ENCODE data around the gene SEC24A. TPM values are rescaled to one million over a fixed set of nuclear protein-coding genes. Genes with fewer than 3 reads are reported as not detected.

The SEC24A gene
- polyA plus RNA-seq, 1 of the 3 experiments (the other 2 are of a cell fraction): 7.4 TPM

DNA sequence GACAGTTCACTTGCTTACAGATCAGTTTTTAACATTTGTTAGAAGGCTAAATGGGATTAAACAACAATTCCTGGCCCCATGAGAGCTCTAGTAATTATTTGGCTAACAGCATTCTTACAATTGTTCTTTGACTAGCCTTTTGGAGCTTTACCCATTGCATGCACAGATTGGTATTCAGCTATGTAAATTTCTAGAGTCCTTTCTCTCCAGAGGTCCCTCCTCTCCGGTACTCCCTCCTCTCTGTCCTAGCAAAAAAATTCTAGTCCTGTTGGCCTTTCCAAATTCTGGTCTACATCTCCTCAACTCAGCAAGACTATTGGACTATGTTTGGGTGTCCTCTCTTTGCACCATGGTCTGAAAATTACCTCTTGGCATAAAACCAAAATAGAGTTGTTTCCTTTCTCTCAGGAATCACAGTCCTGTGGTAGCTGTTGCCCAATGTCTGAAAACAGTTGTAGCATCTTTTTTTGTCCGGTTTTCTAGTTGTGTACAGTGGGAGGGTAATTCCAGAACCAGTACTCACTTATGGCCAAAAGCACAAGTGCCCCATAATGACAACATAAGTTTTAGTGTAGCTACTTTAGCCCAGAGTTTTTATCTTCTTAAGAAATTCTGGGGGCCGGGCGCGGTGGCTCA, 34.0 kb upstream of the SEC24A start:
- ChIA-PET POLR2A (interaction anchor here (0.6 kb wide), 1 partner anchor 80 kb away, joined by 3 read pairs; no protein-coding TSS in a partner anchor), CTCF (no interaction called here)
- Histone ChIP-seq H3K9me3 (no peaks in the 10 kb centered on the region), H3K79me2 (ENCODE audit: insufficient read depth) (no peaks in the 10 kb centered on the region), H3K9me2 (no peaks in the 10 kb centered on the region), H4K20me1 (ENCODE audit: insufficient read depth) (no peaks in the 10 kb centered on the region), H3K4me1 (ENCODE audit: control insufficient read depth in 1 of 2, insufficient read depth in 2 of 2, low read depth in 1 of 2, low read length in 1 of 2) (no peaks in the 10 kb centered on the region), H3K9ac (no peak overlapping the region), H3K4me3 (ENCODE audit: low read depth in 2 of 2, low read length in 1 of 2) (no peak overlapping the region), H3F3A (replicated peaks; ENCODE audit: insufficient read depth) (no peaks in the 10 kb centered on the region), H3K27me3 (ENCODE audit: insufficient read depth) (no peaks in the 10 kb centered on the region), H3K27ac (ENCODE audit: low read depth in 2 of 2, low read length in 1 of 2) (no peak overlapping the region), H3K36me3 (replicated peaks in 1 of 2; ENCODE audit: control insufficient read depth in 1 of 2, insufficient read depth in 2 of 2, low read length in 1 of 2) (peaks cover 21 to 65% of the 10 kb centered on the region in 2 experiments), H3K4me2 (no peak overlapping the region), H2AFZ (ENCODE audit: low read depth) (no peak overlapping the region)
- WGBS (ENCODE audit: low lambda C conversion rate): 100% methylated on average over 5 of the region's 5 CpGs
- TF ChIP-seq FOXM1 (IDR thresholded peaks at IDR 0.05; ENCODE audit: low read depth) (no peak), GABPA (IDR thresholded peaks at IDR 0.05; ENCODE audit: low read depth) (no peak), NRF1 (IDR thresholded peaks at IDR 0.05; ENCODE audit: low read depth, low read length) (no peak), SIN3A (IDR thresholded peaks at IDR 0.05; ENCODE audit: borderline replicate concordance, low read depth, low read length) (no peak), MEF2A (IDR thresholded peaks at IDR 0.05; ENCODE audit: borderline replicate concordance, low read depth) (no peak), SMC3 (IDR thresholded peaks at IDR 0.05; ENCODE audit: low read depth, low read length) (no peak), TAF1 (IDR thresholded peaks at IDR 0.05; ENCODE audit: borderline replicate concordance, low read depth, low read length) (no peak), EZH2phosphoT487 (IDR thresholded peaks at IDR 0.05; ENCODE audit: borderline replicate concordance, low read depth) (no peak), GATA2 (CRISPR knock-in tag; IDR thresholded peaks at IDR 0.05) (no peak), FOXJ3 (CRISPR knock-in tag; IDR thresholded peaks at IDR 0.05) (no peak), TCF12 (IDR thresholded peaks at IDR 0.05) (no peak)
- TF ChIP-seq, protein P1, sequence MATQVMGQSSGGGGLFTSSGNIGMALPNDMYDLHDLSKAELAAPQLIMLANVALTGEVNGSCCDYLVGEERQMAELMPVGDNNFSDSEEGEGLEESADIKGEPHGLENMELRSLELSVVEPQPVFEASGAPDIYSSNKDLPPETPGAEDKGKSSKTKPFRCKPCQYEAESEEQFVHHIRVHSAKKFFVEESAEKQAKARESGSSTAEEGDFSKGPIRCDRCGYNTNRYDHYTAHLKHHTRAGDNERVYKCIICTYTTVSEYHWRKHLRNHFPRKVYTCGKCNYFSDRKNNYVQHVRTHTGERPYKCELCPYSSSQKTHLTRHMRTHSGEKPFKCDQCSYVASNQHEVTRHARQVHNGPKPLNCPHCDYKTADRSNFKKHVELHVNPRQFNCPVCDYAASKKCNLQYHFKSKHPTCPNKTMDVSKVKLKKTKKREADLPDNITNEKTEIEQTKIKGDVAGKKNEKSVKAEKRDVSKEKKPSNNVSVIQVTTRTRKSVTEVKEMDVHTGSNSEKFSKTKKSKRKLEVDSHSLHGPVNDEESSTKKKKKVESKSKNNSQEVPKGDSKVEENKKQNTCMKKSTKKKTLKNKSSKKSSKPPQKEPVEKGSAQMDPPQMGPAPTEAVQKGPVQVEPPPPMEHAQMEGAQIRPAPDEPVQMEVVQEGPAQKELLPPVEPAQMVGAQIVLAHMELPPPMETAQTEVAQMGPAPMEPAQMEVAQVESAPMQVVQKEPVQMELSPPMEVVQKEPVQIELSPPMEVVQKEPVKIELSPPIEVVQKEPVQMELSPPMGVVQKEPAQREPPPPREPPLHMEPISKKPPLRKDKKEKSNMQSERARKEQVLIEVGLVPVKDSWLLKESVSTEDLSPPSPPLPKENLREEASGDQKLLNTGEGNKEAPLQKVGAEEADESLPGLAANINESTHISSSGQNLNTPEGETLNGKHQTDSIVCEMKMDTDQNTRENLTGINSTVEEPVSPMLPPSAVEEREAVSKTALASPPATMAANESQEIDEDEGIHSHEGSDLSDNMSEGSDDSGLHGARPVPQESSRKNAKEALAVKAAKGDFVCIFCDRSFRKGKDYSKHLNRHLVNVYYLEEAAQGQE (IDR thresholded peaks at IDR 0.05; ENCODE audit: low read depth, low read length): no peak
- TF ChIP-seq, protein P2, sequence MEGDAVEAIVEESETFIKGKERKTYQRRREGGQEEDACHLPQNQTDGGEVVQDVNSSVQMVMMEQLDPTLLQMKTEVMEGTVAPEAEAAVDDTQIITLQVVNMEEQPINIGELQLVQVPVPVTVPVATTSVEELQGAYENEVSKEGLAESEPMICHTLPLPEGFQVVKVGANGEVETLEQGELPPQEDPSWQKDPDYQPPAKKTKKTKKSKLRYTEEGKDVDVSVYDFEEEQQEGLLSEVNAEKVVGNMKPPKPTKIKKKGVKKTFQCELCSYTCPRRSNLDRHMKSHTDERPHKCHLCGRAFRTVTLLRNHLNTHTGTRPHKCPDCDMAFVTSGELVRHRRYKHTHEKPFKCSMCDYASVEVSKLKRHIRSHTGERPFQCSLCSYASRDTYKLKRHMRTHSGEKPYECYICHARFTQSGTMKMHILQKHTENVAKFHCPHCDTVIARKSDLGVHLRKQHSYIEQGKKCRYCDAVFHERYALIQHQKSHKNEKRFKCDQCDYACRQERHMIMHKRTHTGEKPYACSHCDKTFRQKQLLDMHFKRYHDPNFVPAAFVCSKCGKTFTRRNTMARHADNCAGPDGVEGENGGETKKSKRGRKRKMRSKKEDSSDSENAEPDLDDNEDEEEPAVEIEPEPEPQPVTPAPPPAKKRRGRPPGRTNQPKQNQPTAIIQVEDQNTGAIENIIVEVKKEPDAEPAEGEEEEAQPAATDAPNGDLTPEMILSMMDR (IDR thresholded peaks at IDR 0.05): no peak
- DNase-seq: no peak
